Effector CD4-positive, alpha-beta T cell (primary cell): Measurements from ENCODE around the gene HIRA.
"Not testable (repeated sequence)": the region's sequence is repeated elsewhere in the genome, so short reads cannot be mapped to it uniquely, and the experiment has no call there.

ENCODE experiments used
- DNase-seq: peaks from one replicate; pipeline ENCODE4 v3.0.0-alpha.2; 2020

Gene HIRA

DNA sequence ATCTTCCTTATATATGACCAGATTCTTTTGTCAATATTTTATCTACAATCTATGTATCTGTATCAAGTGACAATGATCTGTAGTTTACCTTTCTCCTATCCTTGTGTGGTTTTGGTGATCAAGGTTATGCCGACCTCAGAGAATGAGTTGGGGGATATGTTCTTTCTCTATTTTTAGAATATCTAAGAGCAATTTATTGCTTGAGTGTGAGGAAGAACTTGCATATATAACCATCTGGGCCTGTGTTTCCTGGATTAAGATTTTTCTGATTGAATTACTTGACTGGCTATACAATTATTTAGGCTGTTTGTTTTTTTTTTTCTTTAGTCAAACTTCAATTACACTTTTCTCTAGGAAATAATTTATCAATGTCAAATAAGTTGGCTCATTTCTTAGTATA is 30.0 kb upstream of the HIRA start:
- DNase-seq = no peak

DNA sequence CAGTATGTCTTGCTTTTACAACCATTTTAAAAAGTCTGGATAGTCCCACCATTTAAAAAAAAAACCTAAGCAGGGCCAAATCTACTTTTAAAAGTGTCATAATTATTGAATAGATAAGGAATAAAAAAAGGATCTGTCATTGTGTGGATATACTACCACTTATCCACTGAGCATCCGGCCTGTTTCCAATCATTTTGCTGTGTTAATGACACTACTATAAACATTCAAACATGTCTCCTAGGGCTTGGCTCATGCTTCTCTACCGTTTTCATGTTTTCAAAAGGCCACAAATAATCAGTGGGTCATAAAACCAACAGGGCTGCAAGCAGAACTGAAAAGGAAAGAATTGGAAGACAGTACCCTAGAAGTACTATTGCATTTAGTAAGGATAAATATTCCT is 28.5 kb upstream of the HIRA start:
- DNase-seq = no peak

GRCh38 chr22:19457828-19458428 is 26.4 kb upstream of the HIRA start:
- DNase-seq = no peak

- no peak for DNase-seq
Measured at GRCh38 chr22:19456541-19456940, 25.0 kb upstream of the HIRA start.

DNA sequence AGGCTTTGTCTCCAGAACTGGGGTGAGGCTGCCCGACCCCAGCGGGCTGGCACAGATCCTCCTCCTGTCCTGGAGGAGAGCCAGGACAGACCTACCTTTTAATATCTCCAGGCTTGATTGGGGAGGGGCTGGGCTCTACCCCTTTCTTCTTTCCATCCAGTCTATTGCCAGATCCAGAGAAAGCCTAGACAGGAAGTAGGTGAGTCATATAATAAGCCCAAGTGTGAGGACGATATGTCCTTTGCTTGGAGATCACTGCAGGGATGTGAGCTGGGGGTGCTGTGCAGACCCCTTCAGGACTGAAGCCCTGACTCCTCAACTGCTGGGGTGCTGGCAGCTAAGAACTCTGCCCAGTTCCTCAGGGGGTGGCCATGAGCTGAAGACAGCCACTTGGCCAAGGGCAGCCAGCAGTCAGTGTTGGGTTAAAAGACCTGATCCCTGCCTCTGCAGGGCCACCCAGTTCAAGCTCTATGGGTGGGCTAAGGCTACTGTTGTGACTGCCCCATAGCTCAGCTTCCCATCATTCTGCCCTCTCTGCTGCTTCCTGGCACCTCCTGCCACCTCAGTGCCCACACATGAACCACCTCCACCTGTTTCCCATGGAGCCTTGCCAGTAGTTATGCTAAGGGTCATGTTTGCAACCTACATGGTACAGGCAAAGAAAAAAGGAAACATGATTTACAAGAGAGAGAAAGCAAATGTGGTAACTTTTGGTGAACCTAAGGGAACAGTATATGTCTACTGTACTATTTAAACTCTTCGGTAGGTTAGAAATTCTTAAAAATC is 24.2 kb upstream of the HIRA start:
- no peak for DNase-seq

GRCh38 chr22:19455033-19455432 is 23.5 kb upstream of the HIRA start:
- DNase-seq = no peak

DNA sequence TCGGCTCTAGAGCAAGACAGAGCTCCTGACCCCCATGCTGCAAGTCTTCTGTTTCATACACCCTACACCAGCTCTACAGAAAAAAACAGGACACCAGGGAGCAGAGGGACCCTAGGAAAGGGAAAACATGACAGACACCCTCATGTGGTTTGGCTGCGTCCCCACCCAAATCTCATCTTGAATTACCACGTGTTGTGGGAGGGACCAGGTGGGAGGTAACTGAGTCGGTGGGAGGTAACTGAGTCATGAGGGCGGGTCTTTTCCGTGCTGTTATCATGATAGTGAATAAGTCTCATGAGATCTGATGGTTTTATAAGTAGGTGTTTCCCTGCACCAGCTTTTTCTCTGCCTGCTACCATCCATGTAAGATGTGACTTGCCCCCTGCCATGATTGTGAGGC is 22.6 kb upstream of the HIRA start:
- DNase-seq = no peak

GRCh38 chr22:19453718-19454117 is 22.2 kb upstream of the HIRA start:
- no peak for DNase-seq

DNA sequence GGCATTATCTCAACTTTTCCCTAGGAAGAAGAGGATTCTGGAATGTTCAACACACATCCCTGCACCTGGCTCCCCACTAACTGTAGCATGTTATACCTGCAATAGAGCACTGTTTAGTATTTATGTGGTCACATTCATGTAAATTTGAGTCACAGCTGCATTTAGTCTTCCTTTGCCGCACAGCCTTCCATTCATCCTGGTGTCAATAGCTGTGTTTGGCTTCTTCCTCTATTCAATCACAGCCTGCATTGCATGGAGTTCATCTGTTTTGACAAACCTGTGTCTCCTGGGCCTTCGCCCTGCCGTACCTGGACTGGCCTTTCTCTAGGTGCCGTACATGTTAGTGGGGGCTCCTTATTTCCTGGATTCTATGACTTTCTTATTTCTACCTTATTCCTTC is 20.0 kb upstream of the HIRA start:
- DNase-seq = no peak

DNA sequence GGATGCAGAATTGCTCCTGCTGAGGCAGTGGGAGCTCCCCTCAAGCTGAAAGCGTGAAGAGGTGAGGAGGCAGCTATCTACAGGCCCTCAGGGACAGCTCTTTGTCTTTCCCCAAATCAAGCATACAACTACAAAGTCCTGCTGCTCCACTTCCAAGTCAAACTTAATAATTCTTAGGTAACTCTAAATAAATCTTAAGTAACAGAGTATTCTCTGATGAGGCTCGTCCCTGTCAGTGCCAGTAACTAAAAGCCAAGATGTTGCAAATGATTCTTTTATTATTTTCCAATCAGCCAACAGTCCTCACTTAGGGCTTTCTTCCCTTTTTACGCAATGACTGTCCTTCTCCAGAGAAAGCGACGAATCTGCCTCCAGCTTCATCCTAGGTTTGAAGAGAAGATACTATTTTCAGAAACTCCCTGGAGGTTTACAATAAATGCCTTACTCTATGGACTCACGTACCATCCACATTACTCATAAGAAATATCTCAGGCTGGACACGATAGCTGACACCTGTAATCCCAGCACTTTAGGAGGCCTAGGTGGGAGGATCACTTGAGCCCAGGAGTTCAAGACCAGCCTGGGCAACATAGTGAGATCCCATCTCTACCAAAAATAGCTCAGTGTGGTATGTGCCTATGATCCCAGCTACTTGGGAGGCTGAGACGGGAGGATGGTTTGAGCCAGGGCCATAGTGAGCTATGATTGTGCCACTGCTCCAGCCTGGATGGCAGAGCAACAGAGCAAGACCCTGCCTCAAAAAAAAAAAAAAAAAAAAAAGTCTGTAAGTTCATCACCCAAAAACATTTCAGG is 19.0 kb upstream of the HIRA start:
- no peak for DNase-seq

- DNase-seq = no peak
Measured at GRCh38 chr22:19449422-19449767, 17.9 kb upstream of the HIRA start.

- no peak for DNase-seq
Measured at GRCh38 chr22:19448739-19449421, 17.3 kb upstream of the HIRA start.

DNA sequence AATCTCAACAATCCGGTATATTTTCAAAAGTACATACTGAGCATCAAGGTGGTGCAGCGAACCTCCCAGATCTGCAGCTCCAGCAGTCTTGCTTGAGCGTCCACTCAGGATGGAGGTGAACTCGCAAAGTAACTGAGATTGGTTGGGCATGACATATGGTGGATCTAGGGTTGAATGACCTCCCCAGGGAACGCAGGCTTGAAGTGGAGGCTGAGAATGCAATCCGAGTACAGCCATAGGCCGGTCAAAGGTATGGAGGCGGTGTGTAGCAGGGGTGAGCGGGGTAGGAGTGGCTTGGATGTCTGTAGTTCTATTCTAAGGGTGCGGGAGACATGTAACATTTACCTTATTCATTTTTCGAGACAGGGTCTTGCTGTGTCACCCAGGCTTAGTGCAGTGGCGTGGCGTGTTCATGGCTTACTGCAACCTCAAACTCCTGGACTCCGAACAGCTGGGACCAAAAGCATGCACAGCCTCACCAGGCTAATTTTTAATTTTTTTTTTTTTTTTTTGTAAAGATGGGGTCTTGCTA is 16.6 kb upstream of the HIRA start:
- no peak for DNase-seq

GRCh38 chr22:19447330-19448075 is 16.0 kb upstream of the HIRA start, which contains the start of gene C22orf39:
Gene C22orf39, minus strand, starts transcription at chr22:19447711. Its CDS starts 23 bp downstream, at chr22:19447688.
- peak; percentile 87 for DNase-seq

DNA sequence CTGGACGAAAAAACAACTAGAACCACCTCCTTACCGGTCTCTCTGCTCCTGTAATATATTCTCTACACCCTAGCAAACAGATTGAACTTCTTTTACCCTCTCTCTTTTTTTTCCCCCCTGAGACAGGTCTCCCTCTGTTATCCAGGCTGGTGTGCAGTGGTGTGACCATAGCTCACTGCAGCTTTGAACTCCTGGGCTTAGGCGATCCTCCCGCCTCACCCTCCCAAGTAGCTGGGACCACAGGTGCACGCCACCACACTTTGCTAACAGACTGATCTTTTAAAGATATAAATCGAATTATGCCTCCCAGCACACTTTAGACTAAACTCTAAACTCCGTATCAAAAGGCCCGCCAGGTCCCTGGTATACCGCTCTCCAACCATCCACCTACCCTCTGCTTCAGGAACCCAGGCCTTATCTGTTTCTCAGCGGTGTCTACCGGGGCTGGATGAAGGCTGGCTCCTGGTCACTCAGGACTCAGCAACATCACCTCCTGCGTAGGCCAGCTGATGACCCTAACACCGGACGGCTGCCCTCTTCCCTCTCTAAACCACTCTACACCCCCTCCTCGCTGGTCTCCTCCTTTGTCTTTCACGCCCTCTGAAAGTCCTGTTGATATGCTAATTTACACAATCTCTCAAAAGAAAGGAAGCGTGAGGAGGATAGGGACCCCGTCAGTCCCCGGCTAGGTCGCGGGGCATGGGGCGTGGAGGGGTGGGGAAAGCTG is 15.2 kb upstream of the HIRA start:
- DNase-seq = no peak

GRCh38 chr22:19445279-19445982 is 13.9 kb upstream of the HIRA start:
- DNase-seq = not testable (repeated sequence)

DNA sequence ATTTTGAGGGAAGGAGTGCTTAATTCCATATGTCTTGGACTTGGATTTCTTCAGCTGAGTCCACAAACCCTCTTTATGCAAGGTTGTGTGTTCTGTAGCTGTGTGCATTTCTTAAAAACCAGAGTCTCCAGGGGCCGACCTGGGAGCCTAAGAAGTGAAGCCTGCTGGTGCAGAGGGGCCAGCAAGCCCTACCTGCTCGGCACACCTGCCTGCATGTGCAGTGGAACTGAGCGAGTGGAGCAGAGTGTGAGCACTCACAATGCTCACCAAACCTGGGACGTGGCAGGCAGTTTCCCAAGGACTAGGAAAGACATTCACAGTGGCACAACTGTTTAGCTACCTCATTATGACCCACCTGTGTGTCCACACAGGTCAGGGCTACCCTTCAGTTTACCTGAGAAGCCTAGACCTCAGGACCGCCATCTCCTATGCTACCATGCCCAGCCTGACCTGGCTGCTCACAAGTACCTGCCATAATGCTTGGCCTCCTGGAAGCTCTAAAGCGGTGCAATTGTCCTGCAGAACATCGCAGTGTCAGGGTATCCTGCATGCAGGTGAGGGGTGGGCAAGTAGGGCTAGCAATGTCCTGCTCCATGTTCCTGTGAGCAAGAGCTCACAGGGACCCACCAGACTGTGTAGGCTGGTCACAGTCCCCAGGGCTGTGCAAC is 12.1 kb upstream of the HIRA start:
- no peak for DNase-seq

DNA sequence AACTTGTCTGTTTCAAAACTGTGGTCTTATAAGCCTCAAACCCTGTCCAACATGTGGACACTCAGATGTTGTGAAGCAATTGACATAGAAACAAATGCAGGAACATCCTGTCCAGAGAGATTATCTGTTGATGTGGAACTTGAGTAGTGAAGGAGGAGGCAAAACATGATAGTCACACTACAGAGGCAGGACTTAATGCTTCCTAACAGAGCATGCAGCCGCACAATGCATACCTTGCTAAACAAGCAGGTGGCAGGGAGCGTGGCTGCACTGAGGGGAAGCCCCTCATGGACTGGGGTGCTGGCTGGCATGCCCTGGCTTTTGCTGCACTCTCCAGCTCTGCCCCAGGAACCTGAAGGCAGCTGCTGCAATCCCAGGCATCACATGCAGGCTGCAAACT is 10.6 kb upstream of the HIRA start:
- no peak for DNase-seq

GRCh38 chr22:19440411-19441195 is 9.1 kb upstream of the HIRA start:
- no peak for DNase-seq
